DND-41 (cell line): ENCODE data around the gene PPP3CB.

Source experiments
- EZH2 ChIP-seq: IDR thresholded peaks from 3 replicates; pipeline ENCODE4 v1.6.1; 2012; ENCODE audit warnings: borderline replicate concordance, low read depth, mild to moderate bottlenecking, moderate library complexity, low read length, inconsistent platforms; ENCODE audit not compliant: severe bottlenecking
- TF ChIP-seq, protein P1 (sequence below): IDR thresholded peaks from 2 replicates; pipeline ENCODE4 v1.5.1; 2012; ENCODE audit warnings: borderline replicate concordance, low read length, moderate library complexity, mild to moderate bottlenecking; ENCODE audit not compliant: poor library complexity, severe bottlenecking; ENCODE audit errors: extremely low read depth

DNA sequence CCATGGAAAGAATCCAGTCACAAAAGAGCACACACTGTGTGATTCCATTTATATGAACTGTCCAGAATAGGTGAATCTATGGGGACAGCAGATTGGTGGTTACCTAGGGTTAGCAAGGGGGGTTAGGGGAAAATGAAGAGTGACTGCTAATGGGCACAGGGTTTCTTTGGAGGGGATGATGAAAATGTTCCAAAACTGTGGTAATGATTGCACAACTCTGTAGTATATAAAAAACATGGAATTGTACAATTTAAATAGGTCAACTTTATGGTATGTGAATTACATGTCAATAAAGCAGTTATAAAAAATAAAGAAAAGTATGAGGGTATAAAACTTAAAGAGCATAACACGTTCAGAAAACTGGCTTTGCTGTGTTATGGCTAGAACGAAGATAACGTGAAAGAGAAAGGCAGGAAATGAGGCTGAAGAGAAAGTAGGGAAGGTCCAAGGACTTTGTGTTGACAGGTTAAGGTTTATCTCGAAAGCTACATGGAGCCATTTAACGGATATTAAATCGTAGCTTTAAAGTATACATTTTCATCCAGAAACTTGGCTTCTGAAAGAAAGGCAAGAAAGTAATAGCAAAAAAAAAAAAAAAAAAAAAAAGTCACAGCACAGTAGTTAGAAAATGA lies 36.0 kb downstream of the PPP3CB start:
- TF ChIP-seq, protein P1, sequence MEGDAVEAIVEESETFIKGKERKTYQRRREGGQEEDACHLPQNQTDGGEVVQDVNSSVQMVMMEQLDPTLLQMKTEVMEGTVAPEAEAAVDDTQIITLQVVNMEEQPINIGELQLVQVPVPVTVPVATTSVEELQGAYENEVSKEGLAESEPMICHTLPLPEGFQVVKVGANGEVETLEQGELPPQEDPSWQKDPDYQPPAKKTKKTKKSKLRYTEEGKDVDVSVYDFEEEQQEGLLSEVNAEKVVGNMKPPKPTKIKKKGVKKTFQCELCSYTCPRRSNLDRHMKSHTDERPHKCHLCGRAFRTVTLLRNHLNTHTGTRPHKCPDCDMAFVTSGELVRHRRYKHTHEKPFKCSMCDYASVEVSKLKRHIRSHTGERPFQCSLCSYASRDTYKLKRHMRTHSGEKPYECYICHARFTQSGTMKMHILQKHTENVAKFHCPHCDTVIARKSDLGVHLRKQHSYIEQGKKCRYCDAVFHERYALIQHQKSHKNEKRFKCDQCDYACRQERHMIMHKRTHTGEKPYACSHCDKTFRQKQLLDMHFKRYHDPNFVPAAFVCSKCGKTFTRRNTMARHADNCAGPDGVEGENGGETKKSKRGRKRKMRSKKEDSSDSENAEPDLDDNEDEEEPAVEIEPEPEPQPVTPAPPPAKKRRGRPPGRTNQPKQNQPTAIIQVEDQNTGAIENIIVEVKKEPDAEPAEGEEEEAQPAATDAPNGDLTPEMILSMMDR, result no peak
- no peak for TF ChIP-seq EZH2
